Liver (tissue), 9 donors: ENCODE data around the gene KIF26A. TPM values are rescaled to one million over a fixed set of nuclear protein-coding genes. Genes with fewer than 3 reads are reported as not detected.

Source experiments
- DNase-seq: peaks from one replicate; pipeline ENCODE4 v3.0.0-alpha.2; 2017; ENCODE audit warnings: low spot score
- H3K27ac ChIP-seq, 2 donors: one replicate each; pipeline ENCODE4 v1.7.0; 2013; ENCODE audit warnings: inconsistent platforms in 2 of 2, low read length in 2 of 2, control low read depth in 1 of 2, low read depth in 1 of 2, mild to moderate bottlenecking in 1 of 2
- H3K27me3 ChIP-seq, 4 donors: one replicate each; pipeline versions ENCODE4 v1.6.1 to v1.7.0; 2013; ENCODE audit warnings: low read length in 3 of 4, inconsistent platforms in 1 of 4, mild to moderate bottlenecking in 1 of 4, moderate library complexity in 1 of 4; ENCODE audit not compliant: control insufficient read depth in 4 of 4, insufficient read depth in 4 of 4
- H3K36me3 ChIP-seq, 4 donors: one replicate each; pipeline versions ENCODE4 v1.6.1 to v1.7.0; 2013; ENCODE audit warnings: low read length in 3 of 4, mild to moderate bottlenecking in 3 of 4, low read depth in 1 of 4, moderate library complexity in 1 of 4; ENCODE audit not compliant: control insufficient read depth in 4 of 4, insufficient read depth in 3 of 4
- H3K4me1 ChIP-seq, 4 donors: one replicate each; pipeline versions ENCODE4 v1.6.1 to v1.7.0; 2013; ENCODE audit warnings: low read length in 3 of 4, mild to moderate bottlenecking in 3 of 4, moderate library complexity in 1 of 4; ENCODE audit not compliant: control insufficient read depth in 4 of 4, insufficient read depth in 4 of 4
- H3K4me3 ChIP-seq, 3 donors: one replicate each; pipeline versions ENCODE4 v1.6.1 to v1.7.0; 2013; ENCODE audit warnings: low read length in 3 of 3, control low read depth in 1 of 3, low read depth in 1 of 3, mild to moderate bottlenecking in 1 of 3
- H3K9ac ChIP-seq, 2 donors: one replicate each; pipeline ENCODE4 v1.7.0; 2013; ENCODE audit warnings: low read length in 2 of 2, mild to moderate bottlenecking in 2 of 2, moderate library complexity in 2 of 2, control low read depth in 1 of 2, low read depth in 1 of 2
- H3K9me3 ChIP-seq, 4 donors: one replicate each; pipeline versions ENCODE4 v1.6.1 to v1.7.0; 2013; ENCODE audit warnings: low read length in 3 of 4; ENCODE audit not compliant: control insufficient read depth in 4 of 4
- ATF3 ChIP-seq: IDR thresholded peaks from 2 replicates; pipeline ENCODE4 v1.6.1; 2016; ENCODE audit warnings: antibody characterized with exemption
- CTCF ChIP-seq: fragments of 150-350 bp; IDR thresholded peaks from 2 replicates; pipeline ENCODE4 v1.5.1; 2017; ENCODE audit warnings: improper control_type of control experiment, low read depth, low read length; ENCODE audit not compliant: missing input control
- EGR1 ChIP-seq, 2 donors: IDR thresholded peaks; 2 replicates each; pipeline ENCODE4 v1.6.1; 2016 to 2018; ENCODE audit warnings: antibody characterized with exemption in 2 of 2, low read depth in 2 of 2
- FOXA1 ChIP-seq: IDR thresholded peaks from 2 replicates; pipeline ENCODE4 v1.6.1; 2016; ENCODE audit warnings: antibody characterized with exemption
- FOXA2 ChIP-seq: IDR thresholded peaks from 2 replicates; pipeline ENCODE4 v1.6.1; 2016; ENCODE audit warnings: antibody characterized with exemption
- GABPA ChIP-seq, 2 donors: IDR thresholded peaks in 1 of 2; conservative IDR thresholded peaks in 1 of 2; 2 replicates each; pipeline ENCODE4 v1.6.1; 2016; ENCODE audit warnings: antibody characterized with exemption in 2 of 2, mild to moderate bottlenecking in 1 of 2, moderate library complexity in 1 of 2
- HNF4A ChIP-seq, 2 donors: conservative IDR thresholded peaks; 2 replicates each; pipeline ENCODE4 v1.6.1; 2016; ENCODE audit warnings: antibody characterized with exemption in 2 of 2, mild to moderate bottlenecking in 2 of 2
- MAX ChIP-seq: IDR thresholded peaks from 2 replicates; pipeline ENCODE4 v1.6.1; 2016; ENCODE audit warnings: antibody characterized with exemption
- NR2F2 ChIP-seq: IDR thresholded peaks from 2 replicates; pipeline ENCODE4 v1.6.1; 2016; ENCODE audit warnings: antibody characterized with exemption
- RAD21 ChIP-seq, 2 donors: IDR thresholded peaks; 2 replicates each; pipeline ENCODE4 v1.6.1; 2016; ENCODE audit warnings: antibody characterized with exemption in 2 of 2, mild to moderate bottlenecking in 2 of 2
- REST ChIP-seq: IDR thresholded peaks from 2 replicates; pipeline ENCODE4 v1.6.1; 2016; ENCODE audit warnings: antibody characterized with exemption, mild to moderate bottlenecking
- RXRA ChIP-seq, 2 donors: IDR thresholded peaks; 2 replicates each; pipeline ENCODE4 v1.6.1; 2017 to 2018; ENCODE audit warnings: antibody characterized with exemption in 2 of 2, mild to moderate bottlenecking in 1 of 2
- SP1 ChIP-seq: IDR thresholded peaks from 2 replicates; pipeline ENCODE4 v1.6.1; 2018; ENCODE audit warnings: antibody characterized with exemption, mild to moderate bottlenecking
- TAF1 ChIP-seq: conservative IDR thresholded peaks from 2 replicates; pipeline ENCODE4 v1.6.1; 2016; ENCODE audit warnings: antibody characterized with exemption, mild to moderate bottlenecking
- YY1 ChIP-seq: IDR thresholded peaks from 2 replicates; pipeline ENCODE4 v1.6.1; 2016; ENCODE audit warnings: antibody characterized with exemption, mild to moderate bottlenecking
- ZBTB33 ChIP-seq: IDR thresholded peaks from 2 replicates; pipeline ENCODE4 v1.6.1; 2016; ENCODE audit warnings: antibody characterized with exemption
- WGBS: extraction: QIAGEN DNeasy Blood & Tissue Kit; methylation state at CpG from one replicate; pipeline ENCODE4 v1.1.7; 2013; 5-methylcytosine and 5-hydroxymethylcytosine counted together
- polyA plus RNA-seq, 2 donors: library from polyadenylated mRNA; stranded (reverse) in 1 of 2; unstranded in 1 of 2; fragments of 200-250 nt in 1 of 2; fragments of >200 nt in 1 of 2; fragmentation: Nextera tagmentation in 1 of 2; extraction: Ambion mirVana in 1 of 2; gene quantifications; one replicate each; pipeline versions ENCODE4 v1.2.1 to v1.2.3, GENCODE V29; 2013 to 2015
- total RNA-seq, 2 donors: library from RNA; depleted of rRNA; stranded (reverse); fragments of >200 nt; gene quantifications; one replicate each; pipeline ENCODE4 v1.2.3, GENCODE V29; 2014
- donor health status: healthy.
- donor health status: healthy.
- donor health status: healthy.
- donor health status: healthy.
- donor health status: healthy.

KIF26A gene
- total and polyA plus RNA-seq, 4 donors = 0.07 to 10.2 (median 1.3) TPM

GRCh38 chr14:104175041-104175440, 36.7 kb downstream of the KIF26A start:
- no peak overlapping the region for H3K27ac ChIP-seq
- no peaks in the 10 kb centered on the region for H3K27me3 ChIP-seq
- 93% methylated on average over 35 of the region's 35 CpGs for WGBS
- H3K36me3 ChIP-seq = no peaks in the 10 kb centered on the region
- no peak overlapping the region for H3K4me3 ChIP-seq
- DNase-seq = no peak
- H3K9ac ChIP-seq = no peak overlapping the region
- H3K4me1 ChIP-seq = no peaks in the 10 kb centered on the region
- TF ChIP-seq FOXA1 (no peak), HNF4A (conservative IDR thresholded peaks at IDR 0.05) (no peak), MAX (no peak), RAD21 (IDR thresholded peaks at IDR 0.05) (no peak), TAF1 (no peak), SP1 (no peak)
- H3K9me3 ChIP-seq = no peaks in the 10 kb centered on the region

GRCh38 chr14:104175811-104176210, 37.4 kb downstream of the KIF26A start:
- Histone ChIP-seq H3K27me3 (no peaks in the 10 kb centered on the region), H3K9ac (no peak overlapping the region), H3K36me3 (no peaks in the 10 kb centered on the region), H3K4me1 (no peaks in the 10 kb centered on the region), H3K27ac (no peak overlapping the region), H3K9me3 (no peaks in the 10 kb centered on the region), H3K4me3 (no peak overlapping the region)
- no peak for TF ChIP-seq TAF1
- TF ChIP-seq EGR1 (IDR thresholded peaks at IDR 0.05; ENCODE audit: low read depth in 2 of 2) = no peak
- no peak for DNase-seq
- 92% methylated on average over 26 of the region's 26 CpGs for WGBS

- Histone ChIP-seq H3K27ac (no peak overlapping the region), H3K9me3 (no peaks in the 10 kb centered on the region), H3K36me3 (no peaks in the 10 kb centered on the region), H3K27me3 (no peaks in the 10 kb centered on the region), H3K4me3 (no peak overlapping the region), H3K9ac (no peak overlapping the region), H3K4me1 (no peaks in the 10 kb centered on the region)
- no peak for TF ChIP-seq MAX
- TF ChIP-seq EGR1 (IDR thresholded peaks at IDR 0.05; ENCODE audit: low read depth in 2 of 2) = no peak
- no peak for TF ChIP-seq CTCF
- no peak for TF ChIP-seq ZBTB33
- WGBS = 90% methylated on average over 25 of the region's 25 CpGs
- DNase-seq = no peak
Observed at GRCh38 chr14:104176611-104177010, 38.2 kb downstream of the KIF26A start.

GRCh38 chr14:104177411-104177810, 39.0 kb downstream of the KIF26A start:
- H3K27ac ChIP-seq = no peak overlapping the region
- no peaks in the 10 kb centered on the region for H3K36me3 ChIP-seq
- no peak for DNase-seq
- no peak overlapping the region for H3K9ac ChIP-seq
- WGBS = 96% methylated on average over 38 of the region's 38 CpGs
- no peaks in the 10 kb centered on the region for H3K27me3 ChIP-seq
- no peaks in the 10 kb centered on the region for H3K9me3 ChIP-seq
- no peak overlapping the region for H3K4me3 ChIP-seq
- H3K4me1 ChIP-seq = no peaks in the 10 kb centered on the region
- TF ChIP-seq RXRA (IDR thresholded peaks at IDR 0.05) (no peak), FOXA2 (no peak), YY1 (no peak), MAX (no peak), NR2F2 (no peak), FOXA1 (no peak), HNF4A (conservative IDR thresholded peaks at IDR 0.05) (no peak), ATF3 (no peak), GABPA (IDR thresholded peaks at IDR 0.05 in 1 of 2, conservative IDR thresholded peaks at IDR 0.05 in 1 of 2) (no peak), REST (no peak), EGR1 (IDR thresholded peaks at IDR 0.05; ENCODE audit: low read depth in 2 of 2) (no peak)
